Endothelial cell of umbilical vein (primary cell): ENCODE results near the gene KAT6B. TPM values are rescaled to one million over a fixed set of nuclear protein-coding genes. Genes with fewer than 3 reads are reported as not detected.
"Not testable (repeated sequence)": the region's sequence is repeated elsewhere in the genome, so short reads cannot be mapped to it uniquely, and the experiment has no call there.

Source experiments
- BruUV-seq: library from RNA; stranded (reverse); fragments of 400-500 nt; replicated peaks from 2 replicates; lab custom pipeline; 2021; lab: Mats Ljungman, UMichigan
- CTCF ChIA-PET: fragments of 300-600, 350-600 bp; sonication (Branson Sonifier 250); formaldehyde crosslinking; loops from one replicate; lab custom pipeline; 2021; ENCODE audit warnings: antibody characterized with exemption, inconsistent platforms; lab: Charles Lee
- POLR2A ChIA-PET: fragments of 300-600, 350-600 bp; sonication (Branson Sonifier 250); formaldehyde crosslinking; loops from one replicate; lab custom pipeline; 2021; ENCODE audit warnings: antibody characterized with exemption, inconsistent platforms; lab: Charles Lee
- DNase-seq: peaks from one replicate; pipeline ENCODE4 v3.0.0-alpha.2; 2011; ENCODE audit warnings: low read depth, low spot score
- FAIRE-seq: peaks from 2 replicates; lab custom pipeline; 2011; peaks lifted over from hg19 to GRCh38; lab: Jason Lieb, UNC
- H2AFZ ChIP-seq: 2 replicates; pipeline ENCODE4 v1.6.0; 2012; ENCODE audit warnings: low read depth, low read length, control low read depth, inconsistent platforms
- H3K27ac ChIP-seq: 2 replicates; pipeline ENCODE4 v1.5.1; 2011; ENCODE audit warnings: low read depth, mild to moderate bottlenecking, control low read depth, low read length, moderate library complexity; ENCODE audit not compliant: insufficient read depth
- H3K27me3 ChIP-seq, 2 experiments: 2 replicates each; pipeline versions ENCODE4 v1.6.0 to v1.6.1; 2011; ENCODE audit warnings: low read length in 2 of 2, mixed read lengths in 1 of 2; ENCODE audit not compliant: control insufficient read depth in 2 of 2, insufficient read depth in 2 of 2
- H3K36me3 ChIP-seq, 2 experiments: 2 replicates in 1 of 2; 3 replicates in 1 of 2; pipeline ENCODE4 v1.5.1; 2011; ENCODE audit warnings: low read length in 2 of 2, mild to moderate bottlenecking in 1 of 2, moderate library complexity in 1 of 2; ENCODE audit not compliant: control insufficient read depth in 2 of 2, insufficient read depth in 2 of 2; ENCODE audit errors: extremely low read depth in 1 of 2
- H3K4me1 ChIP-seq: 3 replicates; pipeline ENCODE4 v1.5.1; 2011; ENCODE audit warnings: mild to moderate bottlenecking, low read length; ENCODE audit not compliant: control insufficient read depth, insufficient read depth; ENCODE audit errors: extremely low read depth
- H3K4me2 ChIP-seq: 2 replicates; pipeline ENCODE4 v1.6.1; 2011; ENCODE audit warnings: low read length, control low read depth, mixed read lengths; ENCODE audit not compliant: insufficient read depth
- H3K4me3 ChIP-seq, 3 experiments: fragments of 200-600 bp in 1 of 3; sonication (generic), shearing (Covaris generic) in 1 of 3; replicated peaks in 1 of 3; 2 replicates each; pipeline ENCODE4 v1.5.1; 2011 to 2016; ENCODE audit warnings: control low read depth in 3 of 3, low read length in 3 of 3, mild to moderate bottlenecking in 2 of 3, inconsistent platforms in 1 of 3, low read depth in 1 of 3, moderate library complexity in 1 of 3; ENCODE audit not compliant: insufficient read depth in 1 of 3
- H3K79me2 ChIP-seq: 2 replicates; pipeline ENCODE4 v1.6.0; 2012; ENCODE audit warnings: low read length, inconsistent platforms; ENCODE audit not compliant: control insufficient read depth, insufficient read depth
- H3K9ac ChIP-seq: replicated peaks from 2 replicates; pipeline ENCODE3; 2011; ENCODE audit warnings: low read length, control low read depth; ENCODE audit not compliant: insufficient read depth; ENCODE audit errors: extremely low read depth
- H3K9me1 ChIP-seq: replicated peaks from 3 replicates; pipeline ENCODE4 v1.6.0; 2011; ENCODE audit warnings: mild to moderate bottlenecking, low read length; ENCODE audit not compliant: control insufficient read depth, insufficient read depth; ENCODE audit errors: extremely low read depth
- H3K9me3 ChIP-seq: replicated peaks from 2 replicates; pipeline ENCODE4 v1.5.1; 2012; ENCODE audit warnings: low read length, inconsistent platforms; ENCODE audit not compliant: control insufficient read depth, insufficient read depth
- H4K20me1 ChIP-seq: replicated peaks from 2 replicates; pipeline ENCODE3; 2011; ENCODE audit warnings: mild to moderate bottlenecking, low read length; ENCODE audit not compliant: control insufficient read depth, insufficient read depth; ENCODE audit errors: extremely low read depth
- CTCF ChIP-seq, 2 donors: IDR thresholded peaks; 1 replicate in 1 of 2; 2 replicates in 1 of 2; pipeline ENCODE4 v1.5.1; 2011; ENCODE audit warnings: low read length in 2 of 2, mild to moderate bottlenecking in 2 of 2, moderate library complexity in 2 of 2, control low read depth in 1 of 2, inconsistent platforms in 1 of 2, low read depth in 1 of 2; ENCODE audit not compliant: insufficient read depth in 1 of 2; ENCODE audit errors: extremely low read depth in 1 of 2
- EZH2 ChIP-seq: IDR thresholded peaks from 2 replicates; pipeline ENCODE4 v1.6.1; 2012; ENCODE audit warnings: borderline replicate concordance, low read depth, mild to moderate bottlenecking, moderate library complexity, low read length, inconsistent platforms; ENCODE audit not compliant: severe bottlenecking
- FOS ChIP-seq: IDR thresholded peaks from 2 replicates; pipeline ENCODE4 v1.6.1; 2011; ENCODE audit warnings: mild to moderate bottlenecking, low read length, moderate library complexity, borderline replicate concordance; ENCODE audit not compliant: insufficient read depth
- GATA2 ChIP-seq: IDR thresholded peaks from 2 replicates; pipeline ENCODE4 v1.7.0; 2011; ENCODE audit warnings: low read depth, mild to moderate bottlenecking, moderate library complexity, mixed read lengths, low read length; ENCODE audit not compliant: insufficient read length, insufficient read depth
- JUN ChIP-seq: IDR thresholded peaks from 2 replicates; pipeline ENCODE4 v1.6.1; 2011; ENCODE audit warnings: borderline replicate concordance, low read depth; ENCODE audit not compliant: insufficient read length, insufficient read depth
- MAX ChIP-seq: IDR thresholded peaks from 2 replicates; pipeline ENCODE4 v1.6.1; 2011; ENCODE audit not compliant: insufficient read depth, insufficient read length
- MYC ChIP-seq: IDR thresholded peaks from one replicate; pipeline ENCODE4 v1.6.1; 2011; ENCODE audit warnings: mild to moderate bottlenecking, low read depth, low read length
- POLR2A ChIP-seq: IDR thresholded peaks from 2 replicates; pipeline ENCODE4 v1.6.1; 2012; ENCODE audit warnings: low read depth, mild to moderate bottlenecking, control low read depth, low read length
- POLR2AphosphoS5 ChIP-seq: IDR thresholded peaks from 2 replicates; pipeline ENCODE4 v1.6.1; 2012; ENCODE audit warnings: low read depth, mild to moderate bottlenecking, control low read depth, low read length, moderate library complexity; ENCODE audit not compliant: insufficient read depth
- dilution Hi-C: fragments of 300-500 bp; cut with MboI; formaldehyde crosslinking; loops from one replicate; pipeline ENCODE4 v1.15.0; 2019; ENCODE audit warnings: low sequenced_read_pairs; ENCODE audit not compliant: extremely low pct_ligation_motif_present
- intact Hi-C: fragments of 100-400 bp; cut with micrococcal nuclease; formaldehyde crosslinking; loops from one replicate; pipeline ENCODE4 v1.10.0; 2022
- polyA plus RNA-seq, 4 experiments: library from polyadenylated mRNA; depleted of rRNA in 3 of 4; stranded (reverse) in 3 of 4; unstranded in 1 of 4; fragments of >200 nt; gene quantifications; 2 replicates each; pipeline versions ENCODE4 v1.2.1 to v1.2.3, GENCODE V29; 2011 to 2012; ENCODE audit warnings: missing spikeins in 1 of 4
- total RNA-seq: library from RNA; stranded (reverse); gene quantifications from 2 replicates; pipeline ENCODE4 v1.2.3, GENCODE V29; 2021

KAT6B gene
- total and polyA plus RNA-seq, 2 donors (not counting 3 experiments of a cell fraction or from before 2014, with no cell fraction given), result 4.5 to 17.0 TPM

- no peak overlapping the region for H3K27ac ChIP-seq
- H3K9ac ChIP-seq, result no peak overlapping the region
- H3K36me3 ChIP-seq, result no peaks in the 10 kb centered on the region
- H3K4me2 ChIP-seq, result no peak overlapping the region
- no peaks in the 10 kb centered on the region for H3K27me3 ChIP-seq
- BruUV-seq, result no TSS peak
- H3K4me3 ChIP-seq, result no peak overlapping the region
- no peaks in the 10 kb centered on the region for H3K9me3 ChIP-seq
- dilution Hi-C loops (no loop called here), intact Hi-C loops (no loop called here)
- no peaks in the 10 kb centered on the region for H3K79me2 ChIP-seq
- ChIA-PET CTCF (no interaction called here), POLR2A (no interaction called here)
- no peak for FAIRE-seq
- no peak overlapping the region for H2AFZ ChIP-seq
- peaks cover 2% of the 10 kb centered on the region for H3K9me1 ChIP-seq
- no peaks in the 10 kb centered on the region for H4K20me1 ChIP-seq
- H3K4me1 ChIP-seq, result peaks cover 20% of the 10 kb centered on the region
- TF ChIP-seq POLR2A (no peak), EZH2 (no peak), JUN (no peak), POLR2AphosphoS5 (no peak), GATA2 (no peak), MYC (no peak), CTCF (IDR thresholded peaks at IDR 0.05; ENCODE audit: extremely low read depth in 1 of 2, insufficient read depth in 1 of 2, low read depth in 1 of 2, low read length in 2 of 2) (no peak), MAX (no peak), FOS (no peak)
- DNase-seq, result no peak
These were observed 93.3 kb downstream of the KAT6B start for GRCh38 chr10:74919671-74920070.

GRCh38 chr10:74921070-74921469, 94.7 kb downstream of the KAT6B start:
- DNase-seq, dilution Hi-C loops, FAIRE-seq: not testable (repeated sequence)

More at GRCh38 chr10:74921070-74921469, 94.7 kb downstream of the KAT6B start:
- H4K20me1 ChIP-seq, intact Hi-C loops, H3K9ac ChIP-seq, POLR2A ChIA-PET, H3K27me3 ChIP-seq, BruUV-seq, H3K9me1 ChIP-seq, H3K4me3 ChIP-seq, H3K4me2 ChIP-seq, H3K27ac ChIP-seq, H3K9me3 ChIP-seq, H2AFZ ChIP-seq, H3K79me2 ChIP-seq, H3K36me3 ChIP-seq: not testable (repeated sequence)
- CTCF ChIA-PET, result interaction anchor here (0.7 to 1.8 kb wide), 4 partner anchors 13 to 100 kb away, joined by 3 to 5 read pairs (median 4); no protein-coding TSS in a partner anchor
- H3K4me1 ChIP-seq, result peaks cover 21% of the 10 kb centered on the region
